AG20443 (cell line): ENCODE data around the gene GATA2.

Experiments used
- DNase-seq: peaks from one replicate; pipeline ENCODE4 v3.0.0; 2012; ENCODE audit warnings: low spot score, mixed read lengths

GATA2 gene

GRCh38 chr3:128501431-128501830, 8.4 kb upstream of the GATA2 start:
- DNase-seq: no peak

- DNase-seq: no peak
Measured at GRCh38 chr3:128500556-128500955, 7.6 kb upstream of the GATA2 start.

- peak; percentile 39 for DNase-seq
Measured at GRCh38 chr3:128499724-128500275, 6.8 kb upstream of the GATA2 start.

GRCh38 chr3:128498901-128499530, 6.0 kb upstream of the GATA2 start:
- DNase-seq: no peak

GRCh38 chr3:128498127-128498626, 5.2 kb upstream of the GATA2 start:
- no peak for DNase-seq

- peak; percentile 87 for DNase-seq
Measured at GRCh38 chr3:128497305-128498126, 4.5 kb upstream of the GATA2 start.

- DNase-seq: peak; percentile 40
Measured at GRCh38 chr3:128496602-128497304, 3.8 kb upstream of the GATA2 start.

GRCh38 chr3:128496019-128496601, 3.1 kb upstream of the GATA2 start:
- DNase-seq: no peak

- DNase-seq: no peak
Measured at GRCh38 chr3:128495435-128495970, 2.5 kb upstream of the GATA2 start.

GRCh38 chr3:128494367-128494650, 1.3 kb upstream of the GATA2 start:
- no peak for DNase-seq

GRCh38 chr3:128493570-128494366, 767 bp upstream of the GATA2 start:
- DNase-seq: no peak

GRCh38 chr3:128491941-128492670, 895 bp downstream of the GATA2 start:
- DNase-seq: no peak

- DNase-seq: no peak
Measured at GRCh38 chr3:128491691-128491940, 1.4 kb downstream of the GATA2 start.

- no peak for DNase-seq
Measured at GRCh38 chr3:128490915-128491690, 1.9 kb downstream of the GATA2 start.

- no peak for DNase-seq
Measured at GRCh38 chr3:128490650-128490914, 2.4 kb downstream of the GATA2 start.

GRCh38 chr3:128489927-128490649, 2.9 kb downstream of the GATA2 start:
- peak; percentile 57 for DNase-seq

- no peak for DNase-seq
Measured at GRCh38 chr3:128489674-128489926, 3.4 kb downstream of the GATA2 start.

- peak; percentile 85 for DNase-seq
Measured at GRCh38 chr3:128488991-128489673, 3.9 kb downstream of the GATA2 start.

- no peak for DNase-seq
Measured at GRCh38 chr3:128488636-128488990, 4.4 kb downstream of the GATA2 start.
